DOHH2 (cell line): ENCODE data around the gene POU2AF3.

Source experiments
- H3F3A ChIP-seq: fragments of 200-600 bp; sonication (generic), shearing (Covaris generic); 2 replicates; pipeline ENCODE4 v1.6.0; 2016; ENCODE audit warnings: antibody characterized with exemption, mild to moderate bottlenecking; ENCODE audit not compliant: control insufficient read depth, insufficient read depth
- H3K27ac ChIP-seq: fragments of 200-600 bp; sonication (generic); 2 replicates; pipeline ENCODE4 v1.5.1; 2014; ENCODE audit warnings: low read depth, mild to moderate bottlenecking, low read length, moderate library complexity
- H3K27me3 ChIP-seq: fragments of 200-600 bp; sonication (generic); 2 replicates; pipeline ENCODE4 v1.6.1; 2014; ENCODE audit warnings: mild to moderate bottlenecking, low read length, mixed read lengths; ENCODE audit not compliant: control insufficient read depth
- H3K36me3 ChIP-seq: fragments of 200-600 bp; sonication (generic); 2 replicates; pipeline ENCODE4 v1.6.1; 2014; ENCODE audit warnings: mild to moderate bottlenecking, low read length, moderate library complexity, mixed read lengths; ENCODE audit not compliant: control insufficient read depth
- H3K4me1 ChIP-seq: fragments of 200-600 bp; sonication (generic); 2 replicates; pipeline ENCODE4 v1.6.1; 2014; ENCODE audit warnings: mild to moderate bottlenecking, low read length, mixed read lengths; ENCODE audit not compliant: control insufficient read depth
- H3K4me2 ChIP-seq: fragments of 200-600 bp; sonication (generic); 2 replicates; pipeline ENCODE4 v1.6.0; 2014; ENCODE audit warnings: mild to moderate bottlenecking, low read length, moderate library complexity
- H3K4me3 ChIP-seq: fragments of 200-600 bp; sonication (generic); 2 replicates; pipeline ENCODE4 v1.5.1; 2014; ENCODE audit warnings: mild to moderate bottlenecking, low read length, mixed read lengths
- H3K79me2 ChIP-seq: fragments of 200-600 bp; sonication (generic); 2 replicates; pipeline ENCODE4 v1.6.1; 2014; ENCODE audit warnings: mild to moderate bottlenecking, low read length, mixed read lengths; ENCODE audit not compliant: control insufficient read depth
- H3K9me2 ChIP-seq: fragments of 200-600 bp; sonication (generic); replicated peaks from 2 replicates; pipeline ENCODE4 v1.6.1; 2014; ENCODE audit warnings: mild to moderate bottlenecking, low read length, mixed read lengths; ENCODE audit not compliant: control insufficient read depth
- H3K9me3 ChIP-seq: fragments of 200-600 bp; sonication (generic); 2 replicates; pipeline ENCODE4 v1.6.1; 2014; ENCODE audit warnings: antibody characterized with exemption, low read length, mixed read lengths; ENCODE audit not compliant: control insufficient read depth, insufficient read depth
- H4K20me1 ChIP-seq: fragments of 200-600 bp; sonication (generic); 2 replicates; pipeline ENCODE4 v1.6.0; 2014; ENCODE audit warnings: low read depth, mild to moderate bottlenecking, antibody characterized with exemption, low read length, moderate library complexity; ENCODE audit not compliant: control insufficient read depth, insufficient read depth
- EZH2phosphoT487 ChIP-seq: fragments of 200-600 bp; sonication (generic); IDR thresholded peaks from 2 replicates; pipeline ENCODE4 v1.6.1; 2017; ENCODE audit warnings: borderline replicate concordance, mild to moderate bottlenecking, antibody characterized with exemption, low read length, moderate library complexity, mixed read lengths
- TF ChIP-seq, protein P1 (sequence below): fragments of 200-600 bp; sonication (generic); IDR thresholded peaks from one replicate; pipeline ENCODE4 v1.5.1; 2014; ENCODE audit warnings: antibody characterized with exemption, mild to moderate bottlenecking, low read depth, low read length; ENCODE audit not compliant: poor library complexity, severe bottlenecking

The POU2AF3 gene

DNA sequence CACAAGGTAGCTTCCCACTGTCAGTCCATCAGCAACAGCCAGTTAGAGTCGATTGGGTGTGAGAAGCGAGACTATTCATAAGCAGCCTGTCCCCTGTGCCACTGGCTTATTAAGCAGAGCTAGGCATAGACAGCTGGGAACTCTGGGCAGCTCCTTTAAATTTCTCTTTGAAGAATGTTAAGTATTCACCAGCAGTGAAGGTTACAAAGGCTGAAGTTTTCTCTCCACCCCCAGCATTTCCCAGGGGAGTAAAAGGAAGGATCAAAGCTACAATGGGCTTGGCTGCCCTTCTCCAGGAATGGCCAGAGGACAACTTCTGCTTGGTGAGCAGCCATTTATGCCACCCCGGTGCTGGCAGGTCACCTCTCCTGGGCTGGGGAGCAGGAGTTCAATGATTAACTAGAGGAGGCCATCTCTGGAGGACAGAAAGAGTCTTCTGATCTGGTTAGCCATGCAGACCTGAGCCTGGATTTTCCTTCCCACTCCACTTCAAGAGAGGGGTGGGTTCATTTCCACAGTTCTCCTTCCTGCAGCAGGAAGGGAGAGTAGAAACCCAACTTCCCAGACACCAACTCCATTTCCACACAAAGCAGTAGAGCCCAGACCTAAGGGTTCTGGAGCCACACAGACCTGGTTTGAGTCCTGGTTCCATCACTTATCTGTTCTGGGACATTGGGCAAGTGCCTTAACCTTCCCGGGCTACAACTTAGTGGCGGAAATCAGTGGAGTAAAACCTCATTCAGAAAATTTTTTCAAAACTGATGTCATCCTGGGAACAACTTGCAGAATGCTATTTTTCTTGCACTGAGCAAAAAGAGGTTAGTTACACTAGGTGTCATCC, 22.6 kb downstream of the POU2AF3 start:
- Histone ChIP-seq H3K27me3 (peaks cover 16% of the 10 kb centered on the region), H3K79me2 (no peaks in the 10 kb centered on the region), H3K36me3 (no peaks in the 10 kb centered on the region), H3K4me1 (no peaks in the 10 kb centered on the region), H3K4me3 (no peak overlapping the region), H4K20me1 (no peaks in the 10 kb centered on the region), H3F3A (no peaks in the 10 kb centered on the region), H3K9me3 (no peaks in the 10 kb centered on the region), H3K4me2 (no peak overlapping the region), H3K27ac (no peak overlapping the region), H3K9me2 (no peaks in the 10 kb centered on the region)
- TF ChIP-seq, protein P1, sequence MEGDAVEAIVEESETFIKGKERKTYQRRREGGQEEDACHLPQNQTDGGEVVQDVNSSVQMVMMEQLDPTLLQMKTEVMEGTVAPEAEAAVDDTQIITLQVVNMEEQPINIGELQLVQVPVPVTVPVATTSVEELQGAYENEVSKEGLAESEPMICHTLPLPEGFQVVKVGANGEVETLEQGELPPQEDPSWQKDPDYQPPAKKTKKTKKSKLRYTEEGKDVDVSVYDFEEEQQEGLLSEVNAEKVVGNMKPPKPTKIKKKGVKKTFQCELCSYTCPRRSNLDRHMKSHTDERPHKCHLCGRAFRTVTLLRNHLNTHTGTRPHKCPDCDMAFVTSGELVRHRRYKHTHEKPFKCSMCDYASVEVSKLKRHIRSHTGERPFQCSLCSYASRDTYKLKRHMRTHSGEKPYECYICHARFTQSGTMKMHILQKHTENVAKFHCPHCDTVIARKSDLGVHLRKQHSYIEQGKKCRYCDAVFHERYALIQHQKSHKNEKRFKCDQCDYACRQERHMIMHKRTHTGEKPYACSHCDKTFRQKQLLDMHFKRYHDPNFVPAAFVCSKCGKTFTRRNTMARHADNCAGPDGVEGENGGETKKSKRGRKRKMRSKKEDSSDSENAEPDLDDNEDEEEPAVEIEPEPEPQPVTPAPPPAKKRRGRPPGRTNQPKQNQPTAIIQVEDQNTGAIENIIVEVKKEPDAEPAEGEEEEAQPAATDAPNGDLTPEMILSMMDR: no peak
- no peak for TF ChIP-seq EZH2phosphoT487

GRCh38 chr11:111322534-111322933, 24.2 kb downstream of the POU2AF3 start:
- H3K27ac ChIP-seq: no peak overlapping the region
- TF ChIP-seq EZH2phosphoT487: no peak
- TF ChIP-seq, protein P1: no peak
- no peaks in the 10 kb centered on the region for H3K4me1 ChIP-seq
- H3K79me2 ChIP-seq: no peaks in the 10 kb centered on the region
- no peaks in the 10 kb centered on the region for H3K9me2 ChIP-seq
- no peaks in the 10 kb centered on the region for H3K9me3 ChIP-seq
- no peaks in the 10 kb centered on the region for H3F3A ChIP-seq
- peaks cover 16% of the 10 kb centered on the region for H3K27me3 ChIP-seq
- H3K4me2 ChIP-seq: no peak overlapping the region
- no peaks in the 10 kb centered on the region for H3K36me3 ChIP-seq
- H3K4me3 ChIP-seq: no peak overlapping the region
- no peaks in the 10 kb centered on the region for H4K20me1 ChIP-seq

DNA sequence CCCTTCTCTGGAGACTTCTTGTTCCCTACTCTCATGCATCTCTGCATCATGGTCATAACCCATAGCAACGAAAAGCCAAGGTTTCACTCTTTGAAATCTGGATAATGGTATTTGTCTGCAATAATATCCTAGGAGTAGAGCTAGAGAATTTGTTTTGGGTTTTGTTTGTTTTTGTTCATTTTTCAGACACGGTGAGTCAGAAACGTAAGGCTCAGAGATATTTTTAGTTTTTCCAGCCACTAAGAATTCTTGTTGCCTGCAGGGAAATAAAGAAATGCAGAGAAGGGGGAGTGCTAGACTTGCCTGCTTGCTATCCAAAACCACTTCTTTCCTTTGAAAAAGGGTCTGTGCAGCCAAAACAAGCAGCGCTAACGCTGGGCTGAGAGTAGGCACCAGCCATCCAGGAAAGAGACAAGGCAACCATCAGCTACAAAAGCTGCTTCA, 26.0 kb downstream of the POU2AF3 start:
- Histone ChIP-seq H3K4me2 (no peak overlapping the region), H3K79me2 (no peaks in the 10 kb centered on the region), H4K20me1 (no peaks in the 10 kb centered on the region), H3K27me3 (peaks cover 13% of the 10 kb centered on the region), H3K9me2 (no peaks in the 10 kb centered on the region), H3K27ac (no peak overlapping the region), H3K4me3 (no peak overlapping the region), H3F3A (no peaks in the 10 kb centered on the region), H3K9me3 (no peaks in the 10 kb centered on the region), H3K4me1 (no peaks in the 10 kb centered on the region), H3K36me3 (no peaks in the 10 kb centered on the region)
- no peak for TF ChIP-seq EZH2phosphoT487
- TF ChIP-seq, protein P1: no peak
